Esophagus mucosa (tissue), 1 donor: ENCODE measurements around the gene HDAC2. TPM values are rescaled to one million over a fixed set of nuclear protein-coding genes. Genes with fewer than 3 reads are reported as not detected.
"Not testable (repeated sequence)": the region's sequence is repeated elsewhere in the genome, so short reads cannot be mapped to it uniquely, and the experiment has no call there.

ENCODE experiments used
- ATAC-seq: fragments of 200-7000 bp; cut with Tn5 transposase; one replicate; pipeline ENCODE4 v1.9.1; 2020
- total RNA-seq: library from RNA; stranded (reverse); gene quantifications from one replicate; pipeline ENCODE4 v1.2.4, GENCODE V29; 2023
- donor health status: DM: yes; HTN: yes; CAD: no.

The HDAC2 gene
- 51.4 TPM for total RNA-seq

DNA sequence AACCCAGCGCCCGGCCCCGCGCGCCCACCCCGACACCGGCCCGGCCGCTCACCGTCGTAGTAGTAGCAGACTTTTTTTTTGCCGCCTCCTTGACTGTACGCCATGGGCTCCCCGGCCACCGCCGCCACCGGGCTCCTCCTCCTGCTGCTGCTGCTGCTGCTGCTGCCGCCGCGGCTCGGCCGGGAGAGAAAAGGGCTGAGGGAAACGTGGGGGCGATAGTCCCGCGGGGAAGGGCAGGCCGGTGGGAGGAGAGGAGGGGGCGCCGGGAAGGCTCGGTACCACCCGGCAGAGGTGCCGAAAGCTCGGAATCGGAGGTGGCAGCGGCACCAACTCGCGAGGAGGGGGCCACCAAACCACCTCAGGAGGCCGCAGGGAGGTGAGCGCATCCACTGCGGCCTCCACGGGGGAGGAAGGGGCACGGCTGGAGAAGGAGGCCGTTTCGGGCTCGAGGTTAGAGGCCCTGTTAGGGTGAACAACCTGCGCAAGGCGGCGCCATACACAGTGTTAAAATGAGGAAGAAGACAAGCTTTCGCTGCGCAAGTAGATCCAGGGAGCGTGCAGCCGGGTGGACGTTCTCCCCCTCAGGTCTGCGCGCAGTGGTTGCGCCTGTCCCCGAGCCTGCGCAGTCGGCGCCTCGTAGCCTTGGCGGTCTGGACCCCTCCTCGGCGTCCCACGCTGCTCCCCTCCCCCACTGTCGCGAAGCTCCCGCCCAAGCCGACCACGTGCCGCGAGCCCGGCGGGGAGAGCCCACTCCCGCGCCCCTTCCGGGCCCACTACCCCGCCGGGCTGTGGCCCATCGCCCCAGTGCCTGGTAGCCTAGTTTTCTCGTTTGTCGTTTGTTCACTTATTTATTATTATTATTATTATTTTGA is at the start of gene HDAC2:
Gene HDAC2 (minus strand): TSS at position 344 of the 872 bp plus-strand sequence. CDS start 240 bp downstream, at position 104.
- ATAC-seq: peak; percentile 94

DNA sequence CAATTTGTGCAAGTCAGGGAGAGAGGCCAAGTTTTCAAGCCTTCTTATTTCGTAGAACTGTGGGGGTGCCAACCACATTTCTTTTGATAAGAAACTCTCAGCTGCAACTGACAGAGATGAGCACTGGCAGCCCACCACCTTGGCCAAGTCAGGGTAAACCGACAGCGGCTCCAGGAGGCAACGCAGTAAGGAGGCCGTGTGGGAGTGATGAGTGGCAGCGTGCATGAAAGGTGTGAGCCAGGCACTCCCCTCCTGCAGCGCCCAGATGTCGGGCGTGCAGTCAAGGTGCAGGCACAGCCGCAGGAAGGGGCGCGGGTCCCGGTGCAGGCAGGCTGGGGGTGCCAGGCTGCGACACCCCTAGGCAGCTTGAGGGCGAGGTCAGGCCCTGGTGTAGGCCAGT is 49.2 kb upstream of the HDAC2 start:
- ATAC-seq: no peak

DNA sequence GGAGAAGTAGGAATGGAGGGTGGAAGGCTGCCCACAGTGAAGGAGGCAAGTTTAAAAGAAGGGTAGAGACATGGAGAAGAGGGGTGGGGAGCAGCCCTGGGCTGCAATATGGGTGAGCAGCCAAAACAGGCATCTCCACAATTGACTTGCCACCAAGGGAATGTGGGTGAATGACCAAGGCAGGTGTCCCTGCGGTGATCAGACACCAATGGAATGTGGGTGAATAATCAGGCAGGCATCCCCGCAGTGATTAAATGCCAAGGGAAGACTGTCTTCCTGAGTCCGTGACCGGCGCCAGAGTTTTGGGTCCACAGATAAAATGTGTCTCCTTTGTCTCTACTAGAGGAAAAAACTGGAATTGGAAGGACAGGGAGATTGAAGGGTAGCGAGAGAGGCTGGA is 46.2 kb upstream of the HDAC2 start:
- not testable (repeated sequence) for ATAC-seq

DNA sequence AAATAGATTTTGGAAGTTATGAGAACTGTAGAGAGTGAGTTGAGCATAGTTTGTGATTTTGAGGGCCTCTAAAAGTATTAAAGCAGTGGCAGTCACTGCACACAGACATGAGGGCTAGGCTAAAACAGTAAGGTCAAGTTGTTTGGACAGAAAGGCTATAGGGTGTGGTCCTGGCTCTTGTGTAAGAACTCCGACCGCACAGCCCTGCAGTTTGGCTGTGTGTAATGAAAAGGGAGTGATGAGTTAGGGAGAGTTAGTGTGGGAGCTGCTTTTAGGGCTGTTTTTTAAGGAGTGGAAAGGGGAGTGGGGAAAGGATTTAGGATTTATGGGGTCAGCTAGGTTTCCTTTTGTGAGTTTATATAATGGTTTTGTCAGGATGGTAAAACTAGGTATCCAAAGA is 43.2 kb upstream of the HDAC2 start:
- ATAC-seq: not testable (repeated sequence)

DNA sequence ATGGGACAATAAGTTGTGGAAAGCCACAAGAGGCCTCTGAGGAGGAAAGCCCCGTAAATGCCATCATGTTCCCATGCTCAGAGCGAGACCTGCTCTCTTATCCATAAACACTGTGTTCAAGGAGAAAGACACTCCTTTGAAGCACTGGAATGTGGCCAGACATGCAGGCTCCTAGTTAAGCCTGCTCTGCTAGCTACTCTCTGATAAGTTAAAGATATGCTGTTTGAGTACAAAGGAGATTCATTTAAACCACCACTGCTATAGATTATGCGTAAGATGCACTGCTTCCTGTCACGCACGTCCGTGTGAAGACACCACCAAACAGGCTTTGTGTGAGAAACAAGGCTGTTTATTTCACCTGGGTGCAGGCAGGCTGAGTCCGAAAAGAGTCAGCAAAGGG is 40.5 kb upstream of the HDAC2 start:
- ATAC-seq: not testable (repeated sequence)

DNA sequence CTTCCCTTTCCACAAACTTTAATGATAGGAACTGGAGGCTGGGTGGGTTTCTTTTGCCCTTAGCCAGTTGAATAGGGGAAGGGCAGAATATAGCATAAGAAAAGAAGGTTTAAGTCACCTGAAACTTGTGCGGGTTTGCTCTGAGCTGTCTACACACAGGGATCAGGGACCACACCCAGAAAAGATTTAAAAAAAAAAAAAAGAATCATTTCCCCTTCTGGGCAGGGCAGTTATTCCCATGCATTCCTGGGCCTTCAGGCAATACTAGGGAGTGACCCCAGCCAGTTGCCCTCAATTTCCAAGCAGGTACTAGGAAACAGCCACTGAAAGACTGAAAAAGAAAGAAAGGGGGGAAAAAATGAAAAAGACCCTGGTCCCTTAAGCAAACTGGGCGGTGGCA is 39.6 kb upstream of the HDAC2 start:
- ATAC-seq: no peak

DNA sequence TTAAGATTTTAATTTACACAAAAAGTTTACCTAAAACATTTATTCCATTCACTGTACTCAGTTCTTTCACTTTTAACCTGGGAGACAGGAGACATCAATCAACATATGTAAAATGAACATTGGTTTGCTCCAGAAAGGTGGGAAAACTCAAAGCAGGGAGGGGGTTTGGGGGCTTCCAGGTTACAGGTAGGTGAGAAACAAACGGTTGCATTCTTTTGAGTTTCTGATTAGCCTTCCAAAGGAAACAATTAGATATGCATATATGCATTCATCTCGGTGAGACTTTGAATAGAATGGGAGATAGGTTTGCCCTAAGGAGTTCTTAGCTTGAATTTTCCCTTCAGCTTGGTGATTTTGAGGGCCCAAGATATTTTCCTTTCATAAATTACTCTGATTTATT is 38.2 kb upstream of the HDAC2 start:
- no peak for ATAC-seq

DNA sequence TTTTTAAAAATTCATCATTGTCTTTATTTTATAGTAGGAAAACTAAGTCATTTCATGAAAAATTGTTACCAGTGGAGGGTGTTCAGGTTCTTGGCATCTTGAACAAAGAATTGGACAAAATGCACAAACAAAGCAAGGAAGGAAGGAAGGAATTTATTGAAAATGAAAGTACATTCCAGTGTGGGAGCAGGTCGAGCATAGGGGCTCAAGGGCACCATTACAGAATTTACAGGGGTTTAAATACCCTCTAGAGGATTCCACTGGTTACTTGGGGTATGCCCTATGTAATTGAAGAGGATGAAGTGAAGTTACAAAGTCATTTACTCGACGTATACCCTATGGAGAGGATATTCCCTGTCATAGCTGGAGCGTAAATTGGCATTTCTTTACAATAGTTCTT is 37.4 kb upstream of the HDAC2 start:
- no peak for ATAC-seq

DNA sequence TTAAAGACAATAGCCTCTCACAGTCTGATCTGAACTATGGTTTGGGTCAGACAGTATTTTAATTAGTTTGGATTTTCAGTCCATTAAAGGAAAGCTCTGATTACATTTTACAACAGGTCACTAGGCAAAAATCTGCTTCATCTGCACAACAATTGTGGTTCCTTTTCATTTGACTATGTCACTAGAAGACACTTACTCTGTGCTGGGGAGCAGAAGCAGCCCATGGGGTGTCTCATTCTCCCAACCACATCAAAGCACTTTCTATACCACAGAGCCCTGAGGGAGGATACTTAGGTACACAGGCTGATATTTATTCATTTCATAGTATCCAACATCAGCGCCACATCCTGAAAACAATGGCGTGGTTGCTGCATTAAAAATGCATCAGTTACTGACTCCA is 36.6 kb upstream of the HDAC2 start:
- ATAC-seq: no peak

DNA sequence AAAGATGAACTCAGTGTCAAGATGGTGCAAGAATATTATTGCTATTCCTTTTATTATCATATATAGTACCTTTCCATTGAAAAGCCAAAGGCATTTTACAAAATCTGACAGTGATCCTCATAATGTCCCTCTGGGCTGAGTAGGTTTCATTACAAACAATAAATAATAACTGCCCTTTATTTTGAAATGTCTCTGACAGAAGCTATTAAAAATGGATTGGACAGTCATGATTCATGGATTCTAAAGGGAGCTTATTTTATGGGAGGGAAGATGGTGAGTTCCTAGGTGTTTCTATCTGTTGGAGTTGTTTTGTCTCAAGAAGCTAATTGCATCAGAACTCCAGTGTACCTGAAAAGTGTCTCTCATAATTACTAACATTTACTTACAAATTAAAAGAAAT is 30.4 kb upstream of the HDAC2 start:
- ATAC-seq: no peak

DNA sequence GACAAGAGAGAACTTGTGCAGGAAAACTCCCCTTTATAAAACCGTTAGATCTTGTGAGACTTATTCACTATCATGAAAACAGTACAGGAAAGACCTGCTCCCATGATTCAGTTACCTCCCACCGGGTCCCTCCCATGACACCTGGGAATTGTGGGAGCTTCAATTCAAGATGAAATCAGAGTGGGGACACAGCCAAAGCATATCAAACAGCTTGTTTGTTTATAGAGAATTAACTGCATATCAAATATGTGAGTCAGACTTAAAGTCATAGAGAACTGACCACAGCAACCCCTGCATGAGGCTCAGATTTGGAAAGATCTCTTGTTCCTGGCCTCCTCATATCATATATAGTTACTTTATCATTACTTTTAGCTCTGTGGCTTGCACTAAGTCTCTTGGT is 29.1 kb upstream of the HDAC2 start:
- no peak for ATAC-seq

DNA sequence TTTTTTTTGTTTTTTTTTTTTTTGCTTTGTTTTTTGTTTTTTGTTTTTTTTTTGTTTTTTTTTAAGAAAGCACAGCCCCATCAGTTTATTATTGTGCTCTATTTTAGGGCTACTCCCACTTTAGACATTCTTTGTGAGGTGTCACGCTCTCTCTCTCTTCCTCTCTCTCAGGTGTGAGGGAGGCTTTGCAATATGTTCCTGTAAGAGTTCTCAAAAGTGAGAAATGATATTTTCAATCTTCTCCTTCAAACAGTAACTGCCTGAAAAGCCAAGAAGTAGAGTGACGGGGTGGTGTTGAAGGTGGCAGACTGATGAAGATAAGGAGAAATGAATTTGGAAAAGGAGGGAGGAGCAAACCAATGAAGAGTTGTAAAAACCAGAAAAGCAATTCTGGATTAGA is 28.3 kb upstream of the HDAC2 start:
- ATAC-seq: no peak

DNA sequence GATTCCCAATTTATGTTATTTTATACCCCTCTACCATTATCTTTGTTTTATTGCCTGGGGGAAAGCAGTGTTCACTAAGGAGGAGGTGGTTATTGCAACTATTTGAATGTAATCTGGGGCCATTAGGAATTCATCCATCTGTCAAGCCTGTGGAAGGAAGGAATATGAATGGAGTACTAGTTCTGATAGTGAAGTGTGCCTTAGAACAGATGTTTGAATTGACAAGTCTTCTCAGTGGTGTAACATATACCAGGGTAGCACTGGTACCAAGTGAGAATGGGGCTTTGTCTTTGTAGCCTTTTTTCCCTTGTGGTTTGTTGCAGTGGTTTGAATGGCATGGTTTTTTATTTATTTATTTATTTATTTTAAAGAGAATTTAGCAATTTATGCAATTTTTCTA is 27.9 kb upstream of the HDAC2 start:
- no peak for ATAC-seq

DNA sequence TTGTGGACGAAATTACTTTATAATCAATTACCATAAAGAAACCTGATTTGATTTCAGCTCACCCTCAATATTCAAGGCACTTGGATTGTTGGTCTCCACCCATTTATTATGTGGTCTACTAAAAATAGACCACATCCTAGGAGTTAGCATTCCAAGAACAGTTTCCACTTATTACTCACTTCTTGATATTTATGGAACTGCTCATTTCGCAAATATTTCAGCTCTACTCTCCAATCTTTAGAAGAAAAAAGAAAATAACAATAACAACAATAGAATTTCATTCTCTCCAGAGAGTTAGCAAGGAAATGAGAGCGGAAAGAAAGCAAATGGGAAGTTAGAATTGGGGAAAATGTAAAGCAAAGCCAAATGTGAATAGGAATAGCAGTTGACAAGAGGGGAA is 26.2 kb upstream of the HDAC2 start:
- no peak for ATAC-seq

DNA sequence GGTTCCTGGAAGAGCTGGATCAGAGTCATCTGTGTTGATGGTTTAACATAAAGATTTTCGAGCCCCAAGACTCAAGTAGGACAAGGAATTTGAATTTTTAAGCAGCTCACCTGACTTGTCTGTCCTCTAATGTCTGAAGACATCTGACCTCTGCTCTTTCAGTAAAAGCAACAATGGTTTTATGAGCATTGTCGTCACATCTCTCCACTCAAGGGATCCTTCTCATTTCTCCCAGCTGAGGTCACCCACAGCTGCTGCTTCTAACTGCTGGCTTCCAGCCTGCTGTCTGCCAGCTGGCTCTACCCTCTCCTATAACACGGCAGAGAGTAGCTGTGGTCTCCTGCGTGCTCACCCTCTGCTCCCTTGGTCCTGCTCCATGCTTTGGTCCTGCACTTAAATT is 24.7 kb upstream of the HDAC2 start:
- ATAC-seq: no peak

DNA sequence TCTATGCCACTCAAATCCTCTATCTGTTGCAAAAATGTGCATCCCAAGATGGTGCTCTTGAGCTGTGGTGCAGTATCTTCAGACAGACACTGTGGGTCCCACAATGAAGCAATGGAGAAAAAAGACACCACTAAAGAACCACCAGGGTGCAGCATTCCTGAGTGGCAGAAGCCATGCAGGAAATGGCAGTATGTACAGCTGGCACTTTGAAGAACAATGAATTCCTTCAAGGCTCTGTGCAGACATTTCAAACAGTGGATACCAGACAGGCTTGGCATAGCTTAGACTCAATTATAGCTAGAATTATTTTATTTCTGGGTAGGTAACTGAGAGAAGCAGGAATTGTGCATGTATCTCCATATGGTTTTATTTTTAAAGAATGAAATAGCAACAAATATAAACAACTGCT is 24.0 kb upstream of the HDAC2 start:
- ATAC-seq: peak; percentile 84

DNA sequence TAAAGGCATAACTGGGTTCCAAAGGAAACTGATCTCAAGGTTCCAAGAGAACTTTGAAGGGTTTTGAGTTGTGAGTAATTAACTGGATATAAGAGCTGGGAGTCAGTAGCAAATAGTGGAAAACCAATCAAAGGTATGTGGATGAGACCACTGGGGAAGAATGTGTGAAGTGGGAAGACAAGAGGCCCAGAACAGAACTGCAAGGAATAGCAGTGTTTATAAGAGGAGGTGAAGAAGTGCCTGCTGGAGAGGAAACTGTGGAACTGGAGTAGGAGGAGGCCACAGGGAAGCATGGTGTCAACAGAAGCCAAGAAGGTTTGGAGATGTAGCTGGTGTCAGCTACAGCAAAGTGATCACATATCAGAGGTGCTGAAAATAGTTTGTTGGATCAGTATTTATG is 18.7 kb upstream of the HDAC2 start:
- ATAC-seq: no peak

DNA sequence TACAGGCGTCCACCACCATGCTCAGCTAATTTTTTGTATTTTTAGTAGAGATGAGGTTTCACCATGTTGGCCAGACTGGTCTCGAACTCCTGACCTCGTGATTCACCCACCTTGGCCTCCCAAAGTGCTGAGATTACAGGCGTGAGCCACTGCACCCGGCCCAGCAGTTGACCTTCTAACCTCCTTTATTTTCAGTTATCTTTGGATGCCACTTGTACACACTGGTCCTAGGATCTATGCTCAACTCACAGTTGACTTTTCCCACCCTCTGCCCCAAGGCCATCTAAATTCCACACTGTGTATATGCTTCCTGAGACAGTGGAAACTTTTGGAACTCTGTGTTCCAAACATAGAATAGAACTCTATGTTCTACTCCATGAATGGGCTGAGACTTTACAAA is 11.7 kb upstream of the HDAC2 start:
- not testable (repeated sequence) for ATAC-seq

DNA sequence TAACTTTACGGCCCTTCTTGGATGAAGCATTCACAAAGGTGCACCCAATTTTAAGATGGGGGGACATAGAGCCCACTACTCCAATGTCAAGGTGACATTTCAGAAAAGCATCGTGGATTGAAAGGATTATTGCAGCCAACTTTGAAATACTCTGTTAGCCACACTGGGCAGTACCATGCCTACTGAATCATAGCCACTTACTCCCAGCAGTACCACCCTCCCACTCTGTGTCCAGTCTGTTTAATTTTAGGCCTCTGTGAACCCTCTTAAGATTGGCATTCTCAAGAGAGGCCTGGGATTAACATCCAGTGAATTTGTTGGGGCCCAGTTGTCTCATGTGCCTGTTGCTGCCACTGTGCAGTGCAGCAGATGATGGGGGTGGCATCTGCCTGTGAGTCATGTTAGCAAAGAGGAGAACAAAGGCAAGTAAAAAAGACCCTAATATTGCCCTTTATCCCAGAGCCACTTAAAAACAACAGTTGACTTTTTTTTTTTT is 11.2 kb upstream of the HDAC2 start:
- no peak for ATAC-seq

DNA sequence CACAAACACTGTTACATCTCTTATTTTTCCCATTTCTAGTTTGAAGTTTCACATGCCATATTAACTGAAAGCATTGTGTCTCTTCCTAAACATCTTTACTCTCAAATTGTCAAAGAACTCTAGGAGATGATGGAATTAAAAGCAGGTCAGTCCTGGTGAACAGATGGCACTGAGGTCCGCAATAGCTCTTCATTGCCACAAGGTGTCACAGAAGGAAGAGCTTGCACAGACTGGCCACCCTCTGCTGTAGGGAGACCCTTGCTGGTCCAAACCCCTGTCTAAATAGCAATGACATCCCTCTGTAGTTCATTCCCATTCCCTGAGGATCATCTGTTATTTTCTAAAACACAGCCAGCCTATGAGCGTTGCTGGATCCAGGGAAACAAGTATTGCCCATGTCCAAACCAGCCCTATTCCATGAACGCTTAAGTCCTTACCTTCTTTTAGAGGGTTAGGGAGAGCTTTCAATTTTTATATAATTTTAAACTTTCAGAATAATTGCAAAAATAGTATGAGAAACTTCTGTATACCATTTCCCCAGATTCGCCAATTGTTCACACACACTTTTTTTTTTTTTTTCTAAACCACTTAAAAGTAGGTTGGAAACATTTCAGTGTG is 10.1 kb upstream of the HDAC2 start:
- ATAC-seq: no peak

DNA sequence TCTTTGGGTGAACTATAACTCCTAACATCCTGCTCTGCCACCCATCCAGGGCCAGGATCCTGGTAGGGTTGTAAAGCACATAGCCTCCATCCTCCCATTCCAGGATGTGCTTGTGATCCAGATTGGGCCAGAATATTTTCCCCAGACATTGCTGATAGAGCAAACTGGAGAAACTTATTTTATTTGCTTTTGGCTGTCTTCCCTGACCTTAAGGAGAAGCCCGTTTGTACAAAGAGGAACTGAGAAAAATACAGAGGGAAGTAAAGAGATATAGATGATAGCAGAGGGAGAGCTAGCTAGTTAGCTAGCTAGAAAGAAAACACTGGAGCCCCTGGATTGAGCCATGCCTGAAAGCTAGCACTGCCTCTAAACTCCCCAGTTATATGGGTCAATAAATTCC is 9.0 kb upstream of the HDAC2 start:
- no peak for ATAC-seq

DNA sequence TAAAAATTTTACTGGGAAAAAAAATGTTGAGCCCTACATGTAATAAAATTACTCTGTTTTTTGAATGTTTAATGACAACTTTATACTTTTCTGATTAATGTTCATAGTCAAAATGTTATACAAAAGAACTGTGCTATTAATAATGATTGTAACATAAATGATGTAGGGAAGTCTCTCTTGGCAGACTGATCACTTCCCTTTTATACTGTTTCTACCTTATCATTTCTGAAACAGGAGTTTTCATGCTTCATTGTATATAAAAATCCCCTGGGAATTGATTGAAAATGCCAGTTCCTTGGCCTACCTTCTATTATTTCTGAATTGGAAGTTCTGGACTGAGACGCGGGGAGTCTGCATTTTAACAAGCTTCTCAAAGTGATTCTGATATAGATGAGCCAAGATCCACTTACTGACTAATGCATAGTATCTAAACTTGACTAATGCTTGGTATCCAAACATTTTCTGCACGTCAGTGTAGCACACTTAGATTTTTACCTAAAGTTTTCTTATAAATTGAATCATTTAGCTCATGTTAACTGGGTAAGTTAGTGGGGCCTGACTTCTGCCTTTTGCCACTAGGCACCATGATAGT is 7.2 kb upstream of the HDAC2 start:
- ATAC-seq: no peak

DNA sequence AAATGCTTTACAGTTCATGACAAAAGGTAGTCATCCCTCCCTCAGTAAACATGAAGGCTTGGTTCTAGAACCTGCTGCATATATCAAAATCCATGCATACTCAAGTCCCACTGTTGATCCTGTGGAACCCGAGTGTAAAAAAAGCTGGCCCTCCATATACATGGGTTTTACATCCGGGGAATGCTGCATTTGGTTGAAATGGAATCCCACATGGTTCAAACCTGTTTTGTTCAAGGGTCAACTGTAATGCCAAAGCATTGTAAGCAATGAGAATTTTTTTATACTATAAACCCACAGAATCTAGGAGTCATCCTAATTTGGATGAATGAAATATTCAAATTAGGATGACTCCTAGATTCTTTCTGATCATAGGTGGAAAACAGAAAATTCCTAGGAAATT is 5.9 kb upstream of the HDAC2 start:
- ATAC-seq: no peak

DNA sequence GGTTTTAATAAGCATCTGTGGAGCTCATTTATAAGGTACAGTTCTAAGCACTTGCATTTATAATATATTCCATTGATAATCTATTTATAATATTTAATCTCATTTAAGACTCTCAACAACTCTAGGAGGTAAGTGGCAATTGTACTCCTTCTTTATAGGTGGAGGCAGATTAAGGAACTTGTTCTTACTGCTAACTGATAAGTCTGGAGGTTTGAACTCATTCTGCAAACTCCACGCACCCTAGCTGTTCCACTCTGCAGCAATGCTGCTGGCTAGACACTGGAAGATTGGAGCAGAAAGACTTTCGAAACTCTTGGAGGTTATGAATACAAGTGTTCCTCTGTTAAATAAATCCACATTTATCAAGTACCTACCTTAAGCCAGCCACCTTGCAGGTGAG is 793 bp upstream of the HDAC2 start:
- ATAC-seq: no peak
